Coronary artery (tissue), 2 donors: ENCODE data around the gene UBE3C.

ENCODE experiments used
- DNase-seq: peaks from one replicate; pipeline ENCODE4 v3.0.0-alpha.2; 2017; ENCODE audit warnings: low spot score
- H3K27ac ChIP-seq, 2 donors: fragments of 200-600 bp; sonication (generic); one replicate each; pipeline ENCODE4 v1.5.1; 2016 to 2019
- H3K4me3 ChIP-seq: fragments of 200-600 bp; sonication (generic); 2 replicates; pipeline ENCODE4 v1.5.1; 2016; ENCODE audit warnings: mild to moderate bottlenecking, moderate library complexity
- CTCF ChIP-seq: fragments of 200-600 bp; sonication (generic); IDR thresholded peaks from one replicate; pipeline ENCODE4 v1.5.1; 2019; ENCODE audit warnings: antibody characterized with exemption

UBE3C gene

GRCh38 chr7:157219154-157219553 is 80.4 kb downstream of the UBE3C start:
- H3K4me3 ChIP-seq = no peak overlapping the region
- H3K27ac ChIP-seq = no peak overlapping the region
- TF ChIP-seq CTCF = no peak
- no peak for DNase-seq

DNA sequence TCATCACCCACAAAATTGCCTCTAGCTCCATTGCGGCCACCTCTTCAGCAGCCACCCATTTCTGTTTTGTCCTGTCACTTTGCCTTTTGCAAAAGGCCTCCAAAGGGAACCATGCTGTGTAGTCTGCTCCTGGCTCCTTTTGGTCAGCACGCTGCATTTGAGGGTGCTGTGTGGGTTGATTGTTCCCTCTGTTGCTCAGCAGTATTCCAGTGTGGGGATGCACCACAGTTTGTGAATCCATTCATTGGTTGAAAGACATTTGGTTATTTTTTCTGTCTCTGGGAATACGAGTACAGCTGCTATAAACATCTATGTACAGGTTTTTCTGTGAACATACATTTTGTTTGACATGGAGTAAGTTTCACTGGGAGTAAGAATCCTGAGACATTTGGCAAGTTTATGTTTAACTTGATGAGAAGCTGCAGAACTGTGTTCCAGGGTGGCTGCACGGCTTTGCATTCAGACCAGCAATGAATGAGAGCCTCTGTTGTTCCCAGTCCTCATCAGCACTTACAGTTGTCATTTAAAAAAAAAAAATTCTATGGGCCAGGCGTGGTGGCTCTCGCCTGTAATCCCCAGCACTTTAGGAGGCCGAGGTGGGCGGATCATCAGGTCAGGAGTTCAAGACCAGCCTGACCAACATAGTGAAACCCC is 82.3 kb downstream of the UBE3C start:
- DNase-seq = no peak
- TF ChIP-seq CTCF = no peak
- Histone ChIP-seq H3K27ac (no peak overlapping the region), H3K4me3 (no peak overlapping the region)

- TF ChIP-seq CTCF = no peak
- H3K27ac ChIP-seq = no peak overlapping the region
- DNase-seq = no peak
- no peak overlapping the region for H3K4me3 ChIP-seq
These were observed 84.0 kb downstream of the UBE3C start for GRCh38 chr7:157222687-157223086.

DNA sequence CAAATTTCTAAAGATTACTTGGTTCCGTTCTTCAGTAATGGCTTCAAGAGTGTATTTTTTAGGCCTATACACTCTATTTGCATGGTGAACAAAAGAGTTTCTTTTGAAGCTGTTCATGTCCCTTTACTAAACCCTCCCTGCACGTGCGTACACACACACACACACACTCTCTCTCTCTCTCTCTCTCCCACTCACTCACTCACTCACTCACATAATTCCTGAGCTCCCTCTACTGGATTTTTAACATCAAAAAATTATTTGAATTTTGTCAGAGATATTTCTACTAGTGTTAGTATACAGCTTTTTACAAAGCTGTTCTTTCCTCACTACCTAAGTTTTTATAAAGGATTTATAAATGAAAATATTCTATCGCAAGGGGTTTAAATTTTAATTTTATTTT is 85.9 kb downstream of the UBE3C start:
- TF ChIP-seq CTCF = no peak
- DNase-seq = no peak
- H3K4me3 ChIP-seq = no peak overlapping the region
- no peak overlapping the region for H3K27ac ChIP-seq

DNA sequence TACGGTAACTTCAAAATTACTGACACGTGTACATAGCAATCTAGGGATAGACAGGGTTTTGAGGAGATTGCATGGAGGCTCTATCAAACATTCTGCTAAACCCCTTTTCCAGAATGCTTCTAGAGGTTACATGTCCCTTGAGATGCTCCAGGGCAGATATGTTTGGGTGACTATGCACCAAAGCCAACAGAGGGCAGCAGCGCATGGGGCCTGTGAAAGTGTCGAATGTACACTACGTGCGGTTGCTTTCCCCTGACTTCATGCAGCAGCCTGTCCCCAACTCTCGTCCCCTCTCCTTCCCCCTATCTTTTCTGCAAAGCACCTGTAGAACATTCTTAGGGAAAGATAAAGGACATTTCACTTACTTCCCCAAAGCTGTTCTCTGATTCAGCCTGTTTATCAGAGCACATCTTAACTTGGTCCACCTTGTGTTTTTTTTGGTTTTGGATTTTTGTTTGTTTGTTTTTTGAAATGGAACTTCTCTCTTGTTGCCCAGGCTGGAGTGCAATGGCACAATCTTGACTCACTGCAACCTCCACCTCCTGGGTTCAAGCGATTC is 90.2 kb downstream of the UBE3C start:
- no peak for TF ChIP-seq CTCF
- Histone ChIP-seq H3K4me3 (no peak overlapping the region), H3K27ac (no peak overlapping the region)
- DNase-seq = no peak

DNA sequence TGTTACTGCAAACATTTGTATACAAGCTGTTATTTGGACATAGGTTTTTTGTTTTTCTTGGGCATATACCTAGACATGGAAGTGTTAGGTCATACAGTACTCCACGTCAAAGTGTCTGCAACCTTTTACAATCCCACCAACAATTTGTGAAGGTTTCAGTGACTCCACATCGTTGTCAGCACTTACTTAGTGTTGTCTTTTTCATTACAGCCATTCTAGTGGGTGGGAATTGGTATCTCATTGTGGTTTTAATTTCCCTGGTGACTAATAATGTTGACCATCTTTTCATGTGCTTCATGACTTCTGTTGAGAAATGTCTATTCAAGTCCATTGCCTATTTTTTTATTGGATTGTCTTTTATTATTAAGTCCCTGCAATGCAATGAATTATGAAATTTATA is 95.0 kb downstream of the UBE3C start:
- Histone ChIP-seq H3K4me3 (no peak overlapping the region), H3K27ac (no peak overlapping the region)
- DNase-seq = no peak
- TF ChIP-seq CTCF = no peak

DNA sequence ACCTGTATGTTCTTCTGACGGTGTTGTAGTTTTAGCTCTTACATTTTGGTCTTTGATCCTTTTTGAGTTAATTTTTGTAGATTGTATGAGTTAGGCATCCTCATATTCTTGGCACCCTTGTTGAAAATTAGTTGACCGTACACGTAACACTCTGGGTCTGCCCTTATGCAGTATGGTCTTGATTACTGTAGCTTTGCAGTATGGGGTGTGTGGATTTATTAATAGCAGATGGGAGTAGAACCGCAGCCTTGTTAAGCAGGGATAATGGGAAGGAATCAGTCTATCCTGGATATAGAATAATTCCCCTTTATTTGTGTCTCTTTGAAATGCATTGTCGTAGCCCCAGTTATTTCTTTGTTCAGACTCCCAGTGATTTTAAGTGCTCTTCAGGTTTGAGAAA is 95.5 kb downstream of the UBE3C start:
- no peak for TF ChIP-seq CTCF
- H3K4me3 ChIP-seq = no peak overlapping the region
- no peak overlapping the region for H3K27ac ChIP-seq
- no peak for DNase-seq
